IMR-90 (cell line): ENCODE data around the gene ERGIC1.

Source experiments
- CEBPB ChIP-seq: IDR thresholded peaks from 2 replicates; pipeline ENCODE4 v1.6.1; 2012; ENCODE audit warnings: low read depth, low read length, improper control_type of control experiment
- FOS ChIP-seq: fragments of 150-350 bp; IDR thresholded peaks from 2 replicates; pipeline ENCODE4 v1.6.1; 2016; ENCODE audit warnings: low read depth, low read length
- MAFK ChIP-seq: IDR thresholded peaks from 2 replicates; pipeline ENCODE4 v1.6.1; 2012; ENCODE audit warnings: low read depth, low read length, improper control_type of control experiment
- MXI1 ChIP-seq: IDR thresholded peaks from 2 replicates; pipeline ENCODE4 v1.6.1; 2012; ENCODE audit warnings: low read depth, mild to moderate bottlenecking, low read length, moderate library complexity, borderline replicate concordance
- POLR2A ChIP-seq: IDR thresholded peaks from 2 replicates; pipeline ENCODE4 v1.6.1; 2012; ENCODE audit warnings: mild to moderate bottlenecking, low read depth, low read length
- RAD21 ChIP-seq: IDR thresholded peaks from 2 replicates; pipeline ENCODE4 v1.6.1; 2012; ENCODE audit warnings: low read length, improper control_type of control experiment
- RCOR1 ChIP-seq: IDR thresholded peaks from 2 replicates; pipeline ENCODE4 v1.6.1; 2012; ENCODE audit warnings: mild to moderate bottlenecking, low read length, improper control_type of control experiment; ENCODE audit not compliant: insufficient replicate concordance
- RFX5 ChIP-seq: IDR thresholded peaks from 2 replicates; pipeline ENCODE4 v1.8.0; 2012; ENCODE audit warnings: low read depth, mild to moderate bottlenecking, low read length, moderate library complexity
- SMC3 ChIP-seq: fragments of 150-350 bp; IDR thresholded peaks from 2 replicates; pipeline ENCODE4 v1.6.1; 2016; ENCODE audit warnings: low read depth, mild to moderate bottlenecking, antibody characterized with exemption, low read length, moderate library complexity
- TF ChIP-seq, protein P1 (sequence below): conservative IDR thresholded peaks from 2 replicates; pipeline ENCODE4 v1.5.1; 2012; ENCODE audit warnings: mild to moderate bottlenecking, low read depth, low read length, improper control_type of control experiment
- TF ChIP-seq, protein P2 (sequence below): fragments of 150-350 bp; IDR thresholded peaks from 2 replicates; pipeline ENCODE4 v1.6.1; 2016; ENCODE audit warnings: low read depth, mild to moderate bottlenecking, low read length, moderate library complexity, borderline replicate concordance
- TF ChIP-seq, protein P3 (sequence below): fragments of 150-350 bp; IDR thresholded peaks from 2 replicates; pipeline ENCODE4 v1.6.1; 2017; ENCODE audit warnings: mild to moderate bottlenecking, antibody characterized with exemption, low read length, low read depth

DNA sequence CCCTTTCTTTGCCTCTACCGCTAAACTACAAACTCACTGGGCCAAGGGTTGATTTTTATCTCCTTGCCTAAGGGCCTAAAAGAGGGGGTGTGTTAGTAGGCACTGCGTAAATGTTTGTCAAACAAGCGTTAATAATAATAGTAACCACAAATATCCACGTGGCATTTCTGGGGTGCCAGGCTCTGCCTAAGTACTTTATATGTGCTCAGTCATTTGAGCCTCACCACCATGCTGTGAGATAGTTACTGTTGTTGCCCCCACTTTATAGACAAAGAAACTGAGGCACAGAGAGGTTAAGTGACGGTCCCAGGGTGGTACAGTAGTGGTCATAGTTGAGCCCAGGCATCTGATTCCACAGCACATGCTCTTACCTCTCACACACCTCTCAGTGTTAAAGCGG is 52.4 kb downstream of the ERGIC1 start:
- TF ChIP-seq, protein P1, sequence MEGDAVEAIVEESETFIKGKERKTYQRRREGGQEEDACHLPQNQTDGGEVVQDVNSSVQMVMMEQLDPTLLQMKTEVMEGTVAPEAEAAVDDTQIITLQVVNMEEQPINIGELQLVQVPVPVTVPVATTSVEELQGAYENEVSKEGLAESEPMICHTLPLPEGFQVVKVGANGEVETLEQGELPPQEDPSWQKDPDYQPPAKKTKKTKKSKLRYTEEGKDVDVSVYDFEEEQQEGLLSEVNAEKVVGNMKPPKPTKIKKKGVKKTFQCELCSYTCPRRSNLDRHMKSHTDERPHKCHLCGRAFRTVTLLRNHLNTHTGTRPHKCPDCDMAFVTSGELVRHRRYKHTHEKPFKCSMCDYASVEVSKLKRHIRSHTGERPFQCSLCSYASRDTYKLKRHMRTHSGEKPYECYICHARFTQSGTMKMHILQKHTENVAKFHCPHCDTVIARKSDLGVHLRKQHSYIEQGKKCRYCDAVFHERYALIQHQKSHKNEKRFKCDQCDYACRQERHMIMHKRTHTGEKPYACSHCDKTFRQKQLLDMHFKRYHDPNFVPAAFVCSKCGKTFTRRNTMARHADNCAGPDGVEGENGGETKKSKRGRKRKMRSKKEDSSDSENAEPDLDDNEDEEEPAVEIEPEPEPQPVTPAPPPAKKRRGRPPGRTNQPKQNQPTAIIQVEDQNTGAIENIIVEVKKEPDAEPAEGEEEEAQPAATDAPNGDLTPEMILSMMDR, result no peak
- TF ChIP-seq MXI1 (no peak), RCOR1 (no peak), RAD21 (no peak), POLR2A (no peak), CEBPB (no peak), SMC3 (no peak), RFX5 (no peak), MAFK (no peak), FOS (no peak)
- TF ChIP-seq, protein P2, sequence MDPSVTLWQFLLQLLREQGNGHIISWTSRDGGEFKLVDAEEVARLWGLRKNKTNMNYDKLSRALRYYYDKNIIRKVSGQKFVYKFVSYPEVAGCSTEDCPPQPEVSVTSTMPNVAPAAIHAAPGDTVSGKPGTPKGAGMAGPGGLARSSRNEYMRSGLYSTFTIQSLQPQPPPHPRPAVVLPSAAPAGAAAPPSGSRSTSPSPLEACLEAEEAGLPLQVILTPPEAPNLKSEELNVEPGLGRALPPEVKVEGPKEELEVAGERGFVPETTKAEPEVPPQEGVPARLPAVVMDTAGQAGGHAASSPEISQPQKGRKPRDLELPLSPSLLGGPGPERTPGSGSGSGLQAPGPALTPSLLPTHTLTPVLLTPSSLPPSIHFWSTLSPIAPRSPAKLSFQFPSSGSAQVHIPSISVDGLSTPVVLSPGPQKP, result no peak
- TF ChIP-seq, protein P3, sequence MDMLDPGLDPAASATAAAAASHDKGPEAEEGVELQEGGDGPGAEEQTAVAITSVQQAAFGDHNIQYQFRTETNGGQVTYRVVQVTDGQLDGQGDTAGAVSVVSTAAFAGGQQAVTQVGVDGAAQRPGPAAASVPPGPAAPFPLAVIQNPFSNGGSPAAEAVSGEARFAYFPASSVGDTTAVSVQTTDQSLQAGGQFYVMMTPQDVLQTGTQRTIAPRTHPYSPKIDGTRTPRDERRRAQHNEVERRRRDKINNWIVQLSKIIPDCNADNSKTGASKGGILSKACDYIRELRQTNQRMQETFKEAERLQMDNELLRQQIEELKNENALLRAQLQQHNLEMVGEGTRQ, result no peak
